Measurements from ENCODE around the gene CUX1. TPM values are rescaled to one million over a fixed set of nuclear protein-coding genes. Genes with fewer than 3 reads are reported as not detected.

CUX1 gene
- total RNA-seq, 4 donors from 2014 or later: 56.9 to 124 (median 93.2) TPM

- DNase-seq: peak; percentile 79
- no peaks in the 10 kb centered on the region for H3K36me3 ChIP-seq
- peak overlapping the region; percentile 48 to 99 (median 89) for H3K4me3 ChIP-seq
- TF ChIP-seq CTCF (IDR thresholded peaks at IDR 0.05) (peak in 3 of 5 experiments; percentile 3 to 32 (median 21)), EP300 (IDR thresholded peaks at IDR 0.05; ENCODE audit: low read depth) (no peak), POLR2A (IDR thresholded peaks at IDR 0.05) (no peak), POLR2AphosphoS5 (IDR thresholded peaks at IDR 0.05) (no peak)
- in situ Hi-C loops (cut with MboI; ENCODE audit: low pct_ligation_motif_present in 1 of 4, low pct_unique_long_range_greater_than_20kb in 1 of 4, low sequenced_read_pairs in 3 of 4): loop anchor here in 1 of 4 donors (10.0 kb wide), 1 partner anchor 131 kb away; no protein-coding TSS in a partner anchor
- intact Hi-C loops (cut with DNase I; ENCODE audit: low total_unique reads): loop anchor here (10.0 kb wide), 3 partner anchors 69 to 309 kb away; no protein-coding TSS in a partner anchor
- H3K9me3 ChIP-seq: no peaks in the 10 kb centered on the region
- peaks cover 7 to 34% (median 17%) of the 10 kb centered on the region in 4 donors for H3K4me1 ChIP-seq
- peak overlapping the region; percentile 85 to 88 (median 86) for H3K27ac ChIP-seq
- 0% methylated on average over 39 of the region's 113 CpGs; no CpG with 5 or more reads in 1 of the 2 donors for WGBS, 2 donors (ENCODE audit: low coverage in 1 of 2)
- no peaks in the 10 kb centered on the region for H3K27me3 ChIP-seq
These were observed 1.4 kb upstream of the CUX1 start for GRCh38 chr7:101815826-101816594.

- peak overlapping the region; percentile 83 to 99 (median 90) for H3K4me3 ChIP-seq
- peak; percentile 64 for DNase-seq
- intact Hi-C loops (cut with DNase I; ENCODE audit: low total_unique reads): loop anchor here (10.0 kb wide), 3 partner anchors 68 to 308 kb away; no protein-coding TSS in a partner anchor
- TF ChIP-seq POLR2A (IDR thresholded peaks at IDR 0.05) (no peak), EP300 (IDR thresholded peaks at IDR 0.05; ENCODE audit: low read depth) (no peak), CTCF (IDR thresholded peaks at IDR 0.05) (no peak), POLR2AphosphoS5 (IDR thresholded peaks at IDR 0.05) (no peak)
- in situ Hi-C loops (cut with MboI; ENCODE audit: low pct_ligation_motif_present in 1 of 4, low pct_unique_long_range_greater_than_20kb in 1 of 4, low sequenced_read_pairs in 3 of 4): loop anchor here in 1 of 4 donors (10.0 kb wide), 1 partner anchor 132 kb away; no protein-coding TSS in a partner anchor
- 1 to 4% methylated on average over 9 to 40 of the region's 130 CpGs for WGBS, 2 donors (ENCODE audit: low coverage in 1 of 2)
- no peaks in the 10 kb centered on the region for H3K36me3 ChIP-seq
- no peaks in the 10 kb centered on the region for H3K9me3 ChIP-seq
- peak overlapping the region; percentile 81 to 86 (median 82) for H3K27ac ChIP-seq
- no peaks in the 10 kb centered on the region for H3K27me3 ChIP-seq
- peaks cover 7 to 34% (median 17%) of the 10 kb centered on the region in 4 donors for H3K4me1 ChIP-seq
These were observed 593 bp upstream of the CUX1 start for GRCh38 chr7:101816595-101817470.

- peak overlapping the region in 3 of 4 donors; percentile 81 to 86 (median 82) for H3K27ac ChIP-seq
- intact Hi-C loops (cut with DNase I; ENCODE audit: low total_unique reads): loop anchor here (10.0 kb wide), 3 partner anchors 66 to 306 kb away; no protein-coding TSS in a partner anchor
- in situ Hi-C loops (cut with MboI; ENCODE audit: low pct_ligation_motif_present in 1 of 4, low pct_unique_long_range_greater_than_20kb in 1 of 4, low sequenced_read_pairs in 3 of 4): loop anchor here in 1 of 4 donors (10.0 kb wide), 1 partner anchor 134 kb away; no protein-coding TSS in a partner anchor
- 89 to 91% methylated on average over 8 to 14 of the region's 14 CpGs for WGBS, 2 donors (ENCODE audit: low coverage in 1 of 2)
- TF ChIP-seq POLR2A (IDR thresholded peaks at IDR 0.05) (no peak), POLR2AphosphoS5 (IDR thresholded peaks at IDR 0.05) (no peak), CTCF (IDR thresholded peaks at IDR 0.05) (no peak), EP300 (IDR thresholded peaks at IDR 0.05; ENCODE audit: low read depth) (no peak)
- DNase-seq: no peak
- H3K4me3 ChIP-seq: peak overlapping the region in 1 of 4 donors; percentile 99
- no peaks in the 10 kb centered on the region for H3K27me3 ChIP-seq
- no peaks in the 10 kb centered on the region for H3K36me3 ChIP-seq
- H3K9me3 ChIP-seq: no peaks in the 10 kb centered on the region
- peaks cover 7 to 37% (median 17%) of the 10 kb centered on the region in 4 donors for H3K4me1 ChIP-seq
These were observed 1.1 kb downstream of the CUX1 start for GRCh38 chr7:101818287-101819071.
